ENCODE measurements around the gene INPP5A. TPM values are rescaled to one million over a fixed set of nuclear protein-coding genes. Genes with fewer than 3 reads are reported as not detected.

INPP5A gene
- polyA plus RNA-seq, 4 donors = 21.1 to 25.0 (median 22.8) TPM

DNA sequence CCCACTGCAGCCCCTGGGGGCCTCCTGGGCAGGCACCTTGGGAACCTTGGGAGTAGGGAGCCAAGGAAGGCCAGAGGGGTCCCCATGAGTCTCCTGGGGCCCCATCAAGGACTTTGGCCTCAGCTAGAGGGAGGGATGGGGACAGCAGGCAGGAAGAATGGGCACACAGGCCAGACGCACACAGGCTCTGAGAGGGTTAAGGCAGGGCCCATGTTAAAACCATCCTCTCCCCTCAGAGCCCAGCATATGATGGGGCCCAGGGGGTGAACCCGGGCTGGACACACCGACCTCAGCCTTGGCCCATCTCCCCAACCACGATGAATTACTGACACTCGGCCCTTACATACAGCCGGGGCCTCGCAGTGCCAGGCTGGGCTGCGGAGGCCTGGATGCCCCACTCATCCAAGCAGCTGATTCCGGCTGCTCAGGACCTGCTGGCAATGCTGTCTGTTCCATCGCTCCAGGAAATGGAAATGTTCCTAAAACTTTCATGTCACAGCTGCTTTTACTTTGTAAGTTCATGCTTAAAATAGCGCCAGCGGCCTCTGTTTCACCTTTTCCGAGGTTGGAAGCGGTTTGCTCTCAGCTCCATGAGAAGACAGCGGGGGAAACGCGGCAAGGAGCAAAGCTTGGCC lies 17.3 kb upstream of the INPP5A start:
- Histone ChIP-seq H3K27me3 (ENCODE audit: control insufficient read depth in 3 of 3, insufficient read depth in 3 of 3, low read length in 3 of 3) (peaks cover 0 to 4% (median 0%) of the 10 kb centered on the region in 3 donors), H3K9me3 (ENCODE audit: control insufficient read depth in 2 of 2, insufficient read depth in 1 of 2, low read depth in 1 of 2, low read length in 1 of 2) (no peaks in the 10 kb centered on the region), H3K4me3 (ENCODE audit: low read depth in 1 of 3, low read length in 3 of 3) (no peak overlapping the region), H3K36me3 (ENCODE audit: control insufficient read depth in 3 of 3, insufficient read depth in 2 of 3, low read depth in 1 of 3, low read length in 3 of 3) (no peaks in the 10 kb centered on the region), H3K27ac (ENCODE audit: low read depth in 1 of 3, low read length in 2 of 3) (peak overlapping the region in 2 of 3 donors; percentile 64 to 77), H3K4me1 (ENCODE audit: control insufficient read depth in 3 of 3, insufficient read depth in 2 of 3, low read depth in 1 of 3, low read length in 2 of 3) (peaks cover 2 to 50% (median 11%) of the 10 kb centered on the region in 3 donors)
- WGBS, 3 donors = 56 to 79% (median 78%) methylated on average over 16 to 17 of the region's 17 CpGs
- DNase-seq (peak in 1 of 2 donors; percentile 33), FAIRE-seq (no peak)

DNA sequence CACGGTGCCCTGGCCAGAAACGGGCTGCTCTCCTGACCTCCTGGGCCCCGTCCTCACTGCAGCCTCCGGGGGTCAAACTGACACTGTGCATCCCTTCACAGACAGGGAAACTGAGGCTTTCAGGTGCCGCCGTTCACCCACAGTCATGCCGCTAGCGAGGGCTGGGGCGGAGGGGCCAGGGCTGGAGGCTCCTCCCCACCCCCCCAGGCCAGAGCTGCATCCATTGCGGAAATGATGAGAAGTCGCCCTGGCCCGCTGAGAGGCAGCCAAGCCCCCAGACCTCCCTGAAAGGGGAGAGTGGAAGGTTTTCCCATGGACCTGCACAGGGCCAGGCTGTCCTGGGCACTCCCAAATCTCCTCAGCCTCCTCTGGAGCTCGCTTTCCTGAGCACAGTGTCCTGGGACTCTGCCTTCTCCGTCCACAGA lies 16.5 kb upstream of the INPP5A start:
- no peak for DNase-seq
- Histone ChIP-seq H3K27me3 (ENCODE audit: control insufficient read depth in 3 of 3, insufficient read depth in 3 of 3, low read length in 3 of 3) (peaks cover 0 to 4% (median 0%) of the 10 kb centered on the region in 3 donors), H3K9me3 (ENCODE audit: control insufficient read depth in 2 of 2, insufficient read depth in 1 of 2, low read depth in 1 of 2, low read length in 1 of 2) (no peaks in the 10 kb centered on the region), H3K36me3 (ENCODE audit: control insufficient read depth in 3 of 3, insufficient read depth in 2 of 3, low read depth in 1 of 3, low read length in 3 of 3) (no peaks in the 10 kb centered on the region), H3K4me1 (ENCODE audit: control insufficient read depth in 3 of 3, insufficient read depth in 2 of 3, low read depth in 1 of 3, low read length in 2 of 3) (peaks cover 2 to 45% (median 11%) of the 10 kb centered on the region in 3 donors), H3K27ac (ENCODE audit: low read depth in 1 of 3, low read length in 2 of 3) (peak overlapping the region in 2 of 3 donors; percentile 64 to 77), H3K4me3 (ENCODE audit: low read depth in 1 of 3, low read length in 3 of 3) (no peak overlapping the region)
- 82 to 91% (median 91%) methylated on average over 14 of the region's 14 CpGs for WGBS, 3 donors
- FAIRE-seq = no peak

DNA sequence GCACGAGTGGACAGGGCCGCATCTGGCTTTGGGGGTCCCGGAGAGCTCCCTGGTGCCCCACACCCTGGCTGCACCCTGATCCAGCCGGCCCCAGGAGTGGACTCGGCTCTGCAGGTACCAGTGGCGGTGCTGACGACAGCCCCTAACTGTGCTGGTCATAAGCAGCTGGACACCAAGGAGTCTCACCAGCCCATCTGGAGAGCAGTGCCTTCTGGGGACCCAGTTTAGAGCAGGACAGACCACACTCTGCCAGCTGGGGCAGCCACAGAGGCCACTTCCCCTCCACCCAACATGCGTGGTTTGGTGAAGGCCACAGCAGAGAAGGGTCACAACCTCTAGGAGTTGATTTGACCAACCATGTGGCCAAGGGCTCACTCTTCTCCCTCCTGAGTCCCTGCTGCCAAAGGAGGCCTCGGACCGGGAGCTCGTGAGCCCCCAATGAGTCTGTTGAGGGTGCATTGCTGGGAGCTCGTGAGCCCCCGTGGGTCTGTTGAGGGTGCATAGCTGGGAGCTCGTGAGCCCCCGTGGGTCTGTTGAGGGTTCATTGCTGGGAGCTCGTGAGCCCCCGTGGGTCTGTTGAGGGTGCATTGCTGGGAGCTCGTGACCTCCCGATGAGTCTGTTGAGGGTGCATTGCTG lies 16.0 kb upstream of the INPP5A start:
- FAIRE-seq (no peak), DNase-seq (no peak)
- H3K4me1 ChIP-seq (ENCODE audit: control insufficient read depth in 3 of 3, insufficient read depth in 2 of 3, low read depth in 1 of 3, low read length in 2 of 3) = peaks cover 2 to 39% (median 11%) of the 10 kb centered on the region in 3 donors
- H3K4me3 ChIP-seq (ENCODE audit: low read depth in 1 of 3, low read length in 3 of 3) = no peak overlapping the region
- no peaks in the 10 kb centered on the region for H3K36me3 ChIP-seq (ENCODE audit: control insufficient read depth in 3 of 3, insufficient read depth in 2 of 3, low read depth in 1 of 3, low read length in 3 of 3)
- H3K27me3 ChIP-seq (ENCODE audit: control insufficient read depth in 3 of 3, insufficient read depth in 3 of 3, low read length in 3 of 3) = peaks cover 0 to 4% (median 0%) of the 10 kb centered on the region in 3 donors
- no peaks in the 10 kb centered on the region for H3K9me3 ChIP-seq (ENCODE audit: control insufficient read depth in 2 of 2, insufficient read depth in 1 of 2, low read depth in 1 of 2, low read length in 1 of 2)
- H3K27ac ChIP-seq (ENCODE audit: low read depth in 1 of 3, low read length in 2 of 3) = peak overlapping the region in 1 of 3 donors; percentile 64
- 91 to 94% (median 93%) methylated on average over 19 of the region's 19 CpGs for WGBS, 3 donors

- H3K27ac ChIP-seq (ENCODE audit: low read depth in 1 of 3, low read length in 2 of 3) = no peak overlapping the region
- FAIRE-seq (no peak), DNase-seq (no peak)
- H3K27me3 ChIP-seq (ENCODE audit: control insufficient read depth in 3 of 3, insufficient read depth in 3 of 3, low read length in 3 of 3) = peaks cover 0 to 7% (median 0%) of the 10 kb centered on the region in 3 donors
- WGBS, 3 donors = 80 to 86% (median 86%) methylated on average over 13 to 14 of the region's 14 CpGs
- H3K36me3 ChIP-seq (ENCODE audit: control insufficient read depth in 3 of 3, insufficient read depth in 2 of 3, low read depth in 1 of 3, low read length in 3 of 3) = no peaks in the 10 kb centered on the region
- H3K4me1 ChIP-seq (ENCODE audit: control insufficient read depth in 3 of 3, insufficient read depth in 2 of 3, low read depth in 1 of 3, low read length in 2 of 3) = peaks cover 2 to 27% (median 10%) of the 10 kb centered on the region in 3 donors
- no peak overlapping the region for H3K4me3 ChIP-seq (ENCODE audit: low read depth in 1 of 3, low read length in 3 of 3)
- H3K9me3 ChIP-seq (ENCODE audit: control insufficient read depth in 2 of 2, insufficient read depth in 1 of 2, low read depth in 1 of 2, low read length in 1 of 2) = no peaks in the 10 kb centered on the region
Measured at GRCh38 chr10:132522521-132523411, 14.8 kb upstream of the INPP5A start.

GRCh38 chr10:132523561-132524442 lies 13.8 kb upstream of the INPP5A start:
- no peaks in the 10 kb centered on the region for H3K36me3 ChIP-seq (ENCODE audit: control insufficient read depth in 3 of 3, insufficient read depth in 2 of 3, low read depth in 1 of 3, low read length in 3 of 3)
- FAIRE-seq (no peak), DNase-seq (no peak)
- H3K4me1 ChIP-seq (ENCODE audit: control insufficient read depth in 3 of 3, insufficient read depth in 2 of 3, low read depth in 1 of 3, low read length in 2 of 3) = peaks cover 0 to 18% (median 4%) of the 10 kb centered on the region in 3 donors
- peaks cover 0 to 13% (median 0%) of the 10 kb centered on the region in 3 donors for H3K27me3 ChIP-seq (ENCODE audit: control insufficient read depth in 3 of 3, insufficient read depth in 3 of 3, low read length in 3 of 3)
- H3K9me3 ChIP-seq (ENCODE audit: control insufficient read depth in 2 of 2, insufficient read depth in 1 of 2, low read depth in 1 of 2, low read length in 1 of 2) = no peaks in the 10 kb centered on the region
- no peak overlapping the region for H3K4me3 ChIP-seq (ENCODE audit: low read depth in 1 of 3, low read length in 3 of 3)
- H3K27ac ChIP-seq (ENCODE audit: low read depth in 1 of 3, low read length in 2 of 3) = no peak overlapping the region
- WGBS, 3 donors = 82 to 91% (median 86%) methylated on average over 15 of the region's 15 CpGs

GRCh38 chr10:132524443-132525285 lies 12.9 kb upstream of the INPP5A start:
- DNase-seq = no peak
- 88 to 94% (median 92%) methylated on average over 23 of the region's 23 CpGs for WGBS, 3 donors

DNA sequence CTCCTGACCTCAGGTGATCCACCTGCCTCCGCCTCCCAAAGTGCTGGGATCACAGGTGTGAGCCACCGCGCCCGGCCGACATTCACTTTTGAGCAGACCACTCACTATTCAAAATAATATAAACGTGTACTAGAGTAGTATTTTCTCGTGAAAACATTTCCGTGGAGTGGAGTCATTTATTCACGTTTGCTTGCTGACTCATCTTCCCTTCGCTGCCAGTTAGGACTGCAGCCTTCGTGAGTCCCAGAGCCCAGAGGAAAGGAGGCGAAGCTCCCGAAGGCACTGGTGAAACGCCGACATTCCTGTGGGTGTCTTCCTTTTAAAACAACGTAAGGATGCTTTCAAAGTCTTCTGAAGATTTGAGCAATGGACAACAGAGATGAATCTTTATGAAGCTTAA lies 10.9 kb upstream of the INPP5A start:
- Histone ChIP-seq H3K27me3 (ENCODE audit: control insufficient read depth in 3 of 3, insufficient read depth in 3 of 3, low read length in 3 of 3) (peaks cover 0 to 13% (median 0%) of the 10 kb centered on the region in 3 donors), H3K36me3 (ENCODE audit: control insufficient read depth in 3 of 3, insufficient read depth in 2 of 3, low read depth in 1 of 3, low read length in 3 of 3) (no peaks in the 10 kb centered on the region), H3K9me3 (ENCODE audit: control insufficient read depth in 2 of 2, insufficient read depth in 1 of 2, low read depth in 1 of 2, low read length in 1 of 2) (peaks cover 0 to 4% of the 10 kb centered on the region in 2 donors), H3K4me1 (ENCODE audit: control insufficient read depth in 3 of 3, insufficient read depth in 2 of 3, low read depth in 1 of 3, low read length in 2 of 3) (no peaks in the 10 kb centered on the region), H3K4me3 (ENCODE audit: low read depth in 1 of 3, low read length in 3 of 3) (no peak overlapping the region), H3K27ac (ENCODE audit: low read depth in 1 of 3, low read length in 2 of 3) (no peak overlapping the region)
- WGBS, 3 donors = 72 to 83% (median 78%) methylated on average over 16 of the region's 16 CpGs
- FAIRE-seq = no peak
- DNase-seq = no peak

More at GRCh38 chr10:132524443-132525285, 12.9 kb upstream of the INPP5A start:
- Histone ChIP-seq H3K9me3 (ENCODE audit: control insufficient read depth in 2 of 2, insufficient read depth in 1 of 2, low read depth in 1 of 2, low read length in 1 of 2) (no peaks in the 10 kb centered on the region), H3K4me1 (ENCODE audit: control insufficient read depth in 3 of 3, insufficient read depth in 2 of 3, low read depth in 1 of 3, low read length in 2 of 3) (peaks cover 0 to 10% (median 4%) of the 10 kb centered on the region in 3 donors), H3K27ac (ENCODE audit: low read depth in 1 of 3, low read length in 2 of 3) (no peak overlapping the region), H3K36me3 (ENCODE audit: control insufficient read depth in 3 of 3, insufficient read depth in 2 of 3, low read depth in 1 of 3, low read length in 3 of 3) (no peaks in the 10 kb centered on the region), H3K27me3 (ENCODE audit: control insufficient read depth in 3 of 3, insufficient read depth in 3 of 3, low read length in 3 of 3) (peaks cover 0 to 13% (median 0%) of the 10 kb centered on the region in 3 donors), H3K4me3 (ENCODE audit: low read depth in 1 of 3, low read length in 3 of 3) (no peak overlapping the region)
- FAIRE-seq = no peak
